Urinary bladder (tissue), 4 donors: ENCODE results near the gene YIPF3. TPM values are rescaled to one million over a fixed set of nuclear protein-coding genes. Genes with fewer than 3 reads are reported as not detected.
"Not testable (repeated sequence)": the region's sequence is repeated elsewhere in the genome, so short reads cannot be mapped to it uniquely, and the experiment has no call there.

Experiments
- DNase-seq: peaks from one replicate; pipeline ENCODE4 v3.0.0-alpha.2; 2015; ENCODE audit errors: extremely low spot score
- H3K27ac ChIP-seq: one replicate; pipeline ENCODE4 v1.5.1; 2013; ENCODE audit warnings: low read depth, mild to moderate bottlenecking, moderate library complexity
- H3K36me3 ChIP-seq: one replicate; pipeline ENCODE4 v1.6.1; 2013; ENCODE audit warnings: mild to moderate bottlenecking, moderate library complexity; ENCODE audit not compliant: insufficient read depth
- H3K4me1 ChIP-seq: one replicate; pipeline ENCODE4 v1.6.1; 2013; ENCODE audit warnings: mild to moderate bottlenecking, moderate library complexity; ENCODE audit not compliant: insufficient read depth
- H3K4me3 ChIP-seq: one replicate; pipeline ENCODE4 v1.5.1; 2013; ENCODE audit warnings: low read depth, low read length
- WGBS: extraction: QIAGEN DNeasy Blood & Tissue Kit; methylation state at CpG from one replicate; pipeline ENCODE4 v1.1.7; 2013; 5-methylcytosine and 5-hydroxymethylcytosine counted together
- polyA plus RNA-seq: library from polyadenylated mRNA; stranded (reverse); fragments of 200-250 nt; gene quantifications from one replicate; pipeline ENCODE4 v1.2.3, GENCODE V29; 2013
- total RNA-seq: library from RNA; depleted of rRNA; stranded (reverse); fragments of >200 nt; gene quantifications from one replicate; pipeline ENCODE4 v1.2.3, GENCODE V29; 2014
- donor health status: healthy with polysubstance abuse.
- donor health status: healthy.

Gene YIPF3
- total RNA-seq: 54.9 TPM
- 118 TPM for polyA plus RNA-seq

DNA sequence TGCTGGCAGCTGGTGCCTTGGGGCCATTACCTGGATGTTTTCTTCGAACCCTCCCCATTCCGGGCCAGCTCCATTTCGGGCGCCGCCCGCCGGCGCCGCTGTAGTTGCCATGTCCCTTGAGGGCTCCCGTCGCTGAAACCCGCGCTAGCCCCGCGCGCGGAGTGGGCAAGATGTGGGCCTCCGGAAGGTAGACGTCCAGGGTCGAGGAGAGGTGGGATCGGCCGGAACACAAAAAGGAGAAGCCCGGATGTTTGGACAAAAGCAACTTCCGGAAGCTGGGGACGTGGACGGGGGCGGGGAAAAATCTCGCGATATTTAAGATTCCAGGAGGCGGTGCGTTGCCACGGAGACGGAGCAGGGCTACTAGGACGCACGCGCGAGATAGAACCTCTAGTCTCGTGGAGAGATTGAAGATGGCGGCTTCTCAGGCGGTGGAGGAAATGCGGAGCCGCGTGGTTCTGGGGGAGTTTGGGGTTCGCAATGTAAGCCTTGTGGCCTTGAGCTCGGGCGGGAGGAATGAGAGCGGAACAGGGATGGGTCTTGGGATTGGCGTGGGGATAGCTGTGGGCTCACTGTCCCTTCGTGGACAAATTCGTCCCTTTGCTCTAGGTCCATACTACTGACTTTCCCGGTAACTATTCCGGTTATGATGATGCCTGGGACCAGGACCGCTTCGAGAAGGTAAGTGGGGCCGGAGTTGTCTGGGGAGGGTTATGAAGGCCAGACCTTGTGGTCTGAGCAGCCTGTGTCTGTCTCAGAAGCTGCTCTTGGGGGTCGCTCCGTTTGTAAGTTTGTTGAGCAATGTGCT, at the start of gene YIPF3, which contains the start of gene POLR1C:
Gene YIPF3, minus strand, starts transcription at position 230 of the 808 bp plus-strand sequence. Its CDS starts 119 bp downstream, at position 111.
Gene POLR1C, plus strand, starts transcription at position 393 of the 808 bp plus-strand sequence. Its CDS starts 21 bp downstream, at position 414.
- Histone ChIP-seq H3K4me3 (peak within 1 kb of the TSS; percentile 82), H3K4me1 (no peaks in the 10 kb centered on the region), H3K36me3 (peaks cover 11% of the 10 kb centered on the region), H3K27ac (peak within 1 kb of the TSS; percentile 70)
- WGBS: under 1% methylated on average over 57 of the region's 57 CpGs
- DNase-seq: peak; percentile 98

DNA sequence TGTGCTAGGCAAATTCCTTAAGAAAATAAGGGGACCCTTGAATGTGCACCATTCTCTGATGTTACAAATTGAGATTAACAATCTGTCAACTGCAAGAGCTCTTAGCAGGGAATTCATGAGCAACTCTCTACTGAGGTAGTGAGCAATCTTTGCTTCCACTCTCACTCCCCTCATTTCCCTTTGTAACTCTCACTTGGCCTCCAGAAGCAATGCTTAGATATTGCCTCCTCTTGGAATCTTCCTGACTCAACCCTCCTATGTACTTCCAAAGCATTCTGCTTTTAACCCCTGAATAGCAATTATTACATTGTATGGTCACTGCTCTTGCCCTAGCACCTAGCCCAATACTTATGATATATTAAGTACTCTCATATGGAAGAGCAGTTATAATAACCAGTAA, 42.6 kb upstream of the YIPF3 start:
- peaks cover 8% of the 10 kb centered on the region for H3K36me3 ChIP-seq
- no peak for DNase-seq
- H3K4me1 ChIP-seq: no peaks in the 10 kb centered on the region
- no peak overlapping the region for H3K4me3 ChIP-seq
- no peak overlapping the region for H3K27ac ChIP-seq

DNA sequence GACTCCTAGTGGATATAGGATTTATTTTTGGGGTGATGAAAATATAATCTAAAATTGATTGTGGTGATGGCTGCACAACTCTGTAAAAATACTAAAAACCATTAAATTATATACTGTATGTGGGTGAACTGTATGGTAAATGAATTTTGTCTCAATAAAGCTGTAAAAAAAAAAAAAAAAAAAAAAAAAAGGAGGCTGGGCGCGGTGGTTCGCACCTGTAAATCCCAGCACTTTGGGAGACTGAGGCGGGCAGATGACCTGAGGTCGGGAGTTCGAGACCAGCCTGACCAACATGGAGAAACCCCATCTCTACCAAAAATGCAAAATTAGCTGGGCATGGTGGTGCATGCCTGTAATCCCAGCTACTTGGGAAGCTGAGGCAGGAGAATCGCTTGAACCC, 40.9 kb upstream of the YIPF3 start:
- not testable (repeated sequence) for H3K4me3 ChIP-seq, H3K27ac ChIP-seq, DNase-seq, H3K4me1 ChIP-seq
- peaks cover 10% of the 10 kb centered on the region for H3K36me3 ChIP-seq
- 97% methylated on average over 7 of the region's 7 CpGs for WGBS

DNA sequence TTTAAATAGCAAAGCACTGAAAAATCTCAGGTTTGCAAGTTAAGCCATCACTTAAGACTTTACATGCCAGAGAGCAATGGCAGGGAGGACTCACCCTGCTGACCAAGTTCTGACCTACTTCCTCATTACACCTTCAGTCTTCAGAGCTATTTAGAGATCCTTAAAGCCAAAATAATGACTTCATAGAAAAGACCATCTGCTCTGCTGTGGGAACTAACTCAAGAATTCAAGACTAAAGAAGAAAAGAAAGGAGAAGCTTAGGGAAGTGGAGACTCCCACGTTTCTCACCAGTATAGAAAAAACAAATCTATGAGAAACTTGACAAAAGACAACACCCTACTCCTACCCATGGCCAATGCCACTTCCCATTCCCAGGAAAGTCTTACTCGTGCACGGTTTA, 30.5 kb upstream of the YIPF3 start:
- no peak overlapping the region for H3K4me3 ChIP-seq
- H3K27ac ChIP-seq: no peak overlapping the region
- H3K4me1 ChIP-seq: no peaks in the 10 kb centered on the region
- no peak for DNase-seq
- 85% methylated on average over 3 of the region's 3 CpGs for WGBS
- H3K36me3 ChIP-seq: peaks cover 7% of the 10 kb centered on the region

DNA sequence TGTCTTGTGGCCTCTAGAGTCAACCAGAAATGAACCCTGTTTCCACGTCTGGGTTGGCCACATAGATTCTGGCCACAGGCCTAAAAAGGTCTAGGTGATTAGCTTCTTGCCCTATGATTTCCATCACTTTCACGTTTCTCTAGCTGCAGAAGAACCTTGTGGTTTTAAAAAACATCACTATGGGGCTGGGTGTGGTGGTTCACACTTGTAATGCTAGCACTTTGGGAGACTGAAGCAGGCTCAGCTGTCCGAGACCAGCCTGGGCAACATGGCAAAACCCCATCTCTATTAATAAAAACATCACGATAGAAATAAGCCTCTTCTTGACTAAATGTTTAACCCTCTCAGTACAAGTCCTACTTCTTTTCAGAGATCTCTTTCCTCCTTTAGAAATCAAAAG, 27.7 kb upstream of the YIPF3 start:
- Histone ChIP-seq H3K4me3 (no peak overlapping the region), H3K36me3 (peaks cover 6% of the 10 kb centered on the region), H3K4me1 (no peaks in the 10 kb centered on the region), H3K27ac (no peak overlapping the region)
- DNase-seq: no peak
- WGBS: 64% methylated on average over 4 of the region's 4 CpGs

DNA sequence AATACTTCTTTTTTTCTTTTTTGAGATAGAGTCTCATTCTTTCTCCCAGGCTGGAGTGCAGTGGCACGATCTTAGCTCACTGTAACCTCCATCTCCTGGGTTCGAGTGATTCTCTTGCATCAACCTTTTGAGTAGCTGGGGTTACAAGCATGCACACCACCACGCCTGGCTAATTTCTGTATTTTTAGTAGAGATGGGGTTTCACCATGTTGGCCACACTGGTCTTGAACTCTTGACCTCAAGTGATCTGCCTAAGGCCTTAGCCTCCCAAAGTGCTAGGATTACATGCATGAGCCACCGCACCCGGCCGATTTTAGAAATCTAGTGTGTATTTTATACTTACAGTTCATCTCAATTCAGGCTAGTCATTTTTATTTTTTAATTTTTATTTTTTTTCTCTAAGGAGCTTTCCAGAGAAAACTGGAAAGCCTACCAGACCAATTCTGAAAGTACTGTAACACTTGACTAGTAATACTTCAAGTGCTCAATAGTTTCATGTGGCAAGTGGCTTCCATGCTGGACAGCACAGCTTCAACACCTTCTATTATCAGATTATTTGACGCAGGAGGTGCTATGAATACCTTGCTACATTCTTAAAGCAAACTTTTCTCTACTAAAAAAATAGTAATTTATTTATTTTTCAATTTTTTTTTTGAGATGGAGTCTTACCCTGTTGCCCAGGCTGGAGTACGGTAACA, 25.2 kb upstream of the YIPF3 start:
- Histone ChIP-seq H3K4me3 (no peak overlapping the region), H3K27ac (no peak overlapping the region), H3K4me1 (no peaks in the 10 kb centered on the region), H3K36me3 (peaks cover 1% of the 10 kb centered on the region)
- no peak for DNase-seq
- WGBS: 95% methylated on average over 8 of the region's 8 CpGs

DNA sequence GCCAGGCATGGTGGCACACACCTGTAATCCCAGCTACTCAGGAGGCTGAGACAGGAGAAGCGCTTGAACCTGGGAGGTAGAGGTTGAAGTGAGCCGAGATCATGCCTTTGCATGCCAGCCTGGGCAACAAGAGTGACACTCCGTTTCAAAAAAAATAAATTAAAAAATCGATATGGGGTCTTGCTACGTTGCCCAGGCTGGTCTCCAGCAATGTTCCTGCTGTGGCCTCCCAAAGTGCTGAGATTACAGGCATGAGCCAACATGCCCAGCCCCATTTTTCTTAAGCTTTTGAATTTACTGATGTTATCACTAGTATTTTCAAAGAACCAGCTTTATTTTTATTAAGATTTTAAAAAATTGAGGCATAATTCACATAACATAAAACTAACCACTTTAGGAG, 23.8 kb upstream of the YIPF3 start:
- Histone ChIP-seq H3K27ac (no peak overlapping the region), H3K4me3 (no peak overlapping the region), H3K4me1 (no peaks in the 10 kb centered on the region), H3K36me3 (peaks cover 1% of the 10 kb centered on the region)
- 98% methylated on average over 5 of the region's 5 CpGs for WGBS
- no peak for DNase-seq

DNA sequence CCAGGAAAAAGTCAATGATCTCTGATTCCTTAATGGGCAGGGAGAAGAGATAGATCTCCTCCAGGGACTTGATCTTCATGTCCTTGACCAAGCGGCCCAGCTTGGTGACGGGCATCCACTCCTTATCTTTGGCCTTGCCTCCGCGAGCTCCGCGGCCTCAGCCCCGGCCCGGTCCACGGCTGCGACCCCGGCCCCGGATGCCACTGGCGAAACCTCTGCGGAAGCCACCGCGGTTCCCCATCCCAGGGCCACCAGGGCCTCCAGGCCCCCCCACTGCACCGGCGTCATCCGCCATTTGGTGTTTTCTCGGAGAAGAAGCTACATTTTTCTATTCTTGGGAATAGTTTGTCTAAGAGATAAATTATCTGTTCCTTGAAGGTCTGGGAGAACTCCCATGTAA, 22.7 kb upstream of the YIPF3 start:
- not testable (repeated sequence) for H3K36me3 ChIP-seq, H3K4me1 ChIP-seq, H3K27ac ChIP-seq, DNase-seq, H3K4me3 ChIP-seq
- WGBS: 98% methylated on average over 20 of the region's 20 CpGs

DNA sequence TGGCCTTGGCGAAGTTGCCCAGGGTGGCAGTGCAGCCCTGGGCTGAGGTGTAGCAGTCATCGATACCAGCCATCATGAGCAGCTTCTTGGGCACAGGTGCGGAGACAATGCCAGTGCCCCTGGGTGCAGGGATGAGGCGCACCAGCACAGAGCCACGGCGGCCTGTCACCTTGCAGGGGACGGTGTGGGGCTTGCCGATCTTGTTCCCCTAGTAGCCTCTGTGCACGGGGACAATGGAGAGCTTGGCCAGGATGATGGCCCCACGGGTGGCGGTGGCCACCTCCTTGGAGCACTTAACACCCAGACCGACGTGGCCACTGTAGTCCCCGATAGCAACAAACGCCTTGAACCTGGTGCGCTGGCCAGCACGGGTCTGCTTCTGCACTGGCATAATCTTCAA, 22.3 kb upstream of the YIPF3 start:
- H3K36me3 ChIP-seq, H3K4me3 ChIP-seq, H3K4me1 ChIP-seq, H3K27ac ChIP-seq, DNase-seq: not testable (repeated sequence)
- 97% methylated on average over 15 of the region's 17 CpGs for WGBS

DNA sequence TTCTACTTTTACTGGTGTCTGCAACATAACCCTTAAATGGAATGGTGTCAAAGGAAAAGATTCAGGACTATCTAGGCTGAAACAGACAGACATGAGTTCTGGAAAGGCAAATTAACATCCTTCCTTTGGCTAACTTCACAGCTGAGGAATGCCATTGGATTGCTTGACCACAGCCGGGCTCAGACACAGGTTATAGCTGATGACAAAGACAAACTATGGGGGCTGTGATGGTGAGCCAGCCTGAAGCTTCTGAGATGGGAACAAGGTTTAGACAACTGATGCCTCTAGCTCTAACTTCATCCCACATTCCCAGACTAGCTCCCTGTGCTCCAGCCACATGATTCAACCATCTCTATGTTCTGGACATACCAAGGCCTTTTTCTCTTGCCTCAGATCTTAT, 15.5 kb upstream of the YIPF3 start:
- Histone ChIP-seq H3K4me1 (no peaks in the 10 kb centered on the region), H3K27ac (no peak overlapping the region), H3K36me3 (peaks cover 4% of the 10 kb centered on the region), H3K4me3 (no peak overlapping the region)
- WGBS: 98% methylated on average over 1 of the region's 1 CpG
- no peak for DNase-seq

DNA sequence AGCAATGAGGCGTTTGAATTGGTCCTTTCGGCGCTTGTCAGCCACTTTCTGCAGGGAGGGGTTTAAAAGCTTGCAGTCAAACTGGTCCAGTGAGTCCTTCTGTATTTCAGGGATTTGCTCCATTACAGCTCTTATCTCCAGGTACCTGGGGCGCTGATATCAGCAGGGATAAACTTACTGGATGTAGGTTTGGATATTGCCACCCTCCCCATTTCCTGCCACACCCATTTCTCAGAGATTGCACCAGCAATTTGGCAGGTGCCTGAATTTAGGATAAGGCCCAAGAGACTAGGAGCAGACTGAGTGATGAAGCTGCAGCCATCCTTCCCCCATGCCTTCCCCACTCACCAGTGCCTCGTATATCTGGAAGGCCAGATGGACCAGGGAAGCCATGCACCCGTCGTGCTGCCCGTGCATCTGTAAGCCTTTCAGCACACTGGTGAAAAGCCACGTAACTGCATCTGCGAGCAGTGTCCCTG, 7.8 kb upstream of the YIPF3 start:
- no peaks in the 10 kb centered on the region for H3K4me1 ChIP-seq
- H3K4me3 ChIP-seq: no peak overlapping the region
- peaks cover 10% of the 10 kb centered on the region for H3K36me3 ChIP-seq
- no peak for DNase-seq
- 85% methylated on average over 10 of the region's 10 CpGs for WGBS
- H3K27ac ChIP-seq: no peak overlapping the region

DNA sequence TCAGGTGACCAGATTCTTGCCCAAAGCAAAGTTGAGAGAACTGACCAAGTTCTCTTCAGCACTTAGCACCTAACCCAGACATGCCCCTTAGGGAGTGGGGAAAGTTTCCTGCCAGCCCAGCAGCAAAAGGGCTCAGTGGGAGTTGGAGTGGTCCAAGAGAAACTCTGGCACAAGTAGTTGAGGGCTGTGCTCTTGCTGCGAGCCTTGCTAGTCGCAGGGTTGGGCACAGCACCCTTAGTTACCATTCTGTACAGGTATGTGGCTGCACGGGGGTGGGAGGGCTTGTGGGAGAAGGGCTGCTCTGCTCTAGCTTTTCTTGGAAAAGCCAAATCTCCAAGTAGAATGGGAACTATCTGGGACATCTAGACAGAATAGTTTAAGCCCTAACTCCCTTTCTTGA, 6.6 kb upstream of the YIPF3 start:
- peaks cover 10% of the 10 kb centered on the region for H3K36me3 ChIP-seq
- 88% methylated on average over 3 of the region's 3 CpGs for WGBS
- H3K27ac ChIP-seq: no peak overlapping the region
- H3K4me3 ChIP-seq: no peak overlapping the region
- no peaks in the 10 kb centered on the region for H3K4me1 ChIP-seq
- DNase-seq: no peak

DNA sequence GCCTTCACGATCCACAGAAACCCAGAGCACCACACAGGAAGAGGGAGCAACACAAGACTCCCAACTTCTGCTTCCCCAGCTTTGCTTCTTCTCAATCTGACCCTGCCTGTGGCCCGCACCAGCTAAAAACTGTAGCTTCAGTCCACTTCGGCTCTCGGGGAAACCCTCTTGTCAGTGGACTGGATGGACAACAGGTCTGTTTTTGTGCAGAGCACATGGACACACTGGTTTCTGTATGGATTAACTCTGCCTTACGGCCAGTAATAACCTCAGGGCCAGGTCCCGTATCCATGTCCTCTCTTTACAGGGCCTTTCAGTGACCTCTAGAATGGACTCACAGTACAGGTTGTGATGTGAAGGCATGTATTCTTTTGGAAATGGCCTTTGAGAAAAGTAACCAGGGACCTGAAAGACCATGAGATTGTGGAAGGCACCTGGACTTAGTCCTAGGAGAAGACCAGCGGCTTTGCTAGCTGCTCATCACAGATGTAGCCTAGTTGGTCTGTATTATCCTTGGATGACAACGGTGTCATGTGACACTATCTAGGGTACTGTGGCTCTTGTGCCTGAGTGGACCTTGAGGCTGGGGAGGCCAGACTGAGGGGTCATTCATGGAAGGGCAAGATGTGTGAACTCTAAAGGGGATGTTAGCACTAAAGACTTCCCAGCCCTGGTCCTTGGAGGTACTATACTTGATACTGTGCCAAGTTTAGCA, 6.0 kb upstream of the YIPF3 start:
- H3K4me3 ChIP-seq: no peak overlapping the region
- no peaks in the 10 kb centered on the region for H3K4me1 ChIP-seq
- no peak overlapping the region for H3K27ac ChIP-seq
- DNase-seq: no peak
- WGBS: 84% methylated on average over 8 of the region's 8 CpGs
- peaks cover 10% of the 10 kb centered on the region for H3K36me3 ChIP-seq
